GM19193 (cell line): ENCODE results near the gene CGB7.

Experiments used
- POLR2A ChIP-seq: IDR thresholded peaks from 4 replicates; pipeline ENCODE4 v1.6.1; 2011; ENCODE audit not compliant: insufficient read depth, insufficient read length; ENCODE audit errors: extremely low read depth

Gene CGB7

GRCh38 chr19:49057636-49058234 lies at the start of gene CGB7:
TSS of gene CGB7 (minus strand) at chr19:49057749. CDS start at chr19:49055375, 2,374 bp downstream.
- TF ChIP-seq POLR2A = no peak

GRCh38 chr19:49106648-49107135 lies 49.1 kb upstream of the CGB7 start:
- no peak for TF ChIP-seq POLR2A

GRCh38 chr19:49104229-49104864 lies 46.8 kb upstream of the CGB7 start:
- TF ChIP-seq POLR2A = no peak

GRCh38 chr19:49103331-49104085 lies 46.0 kb upstream of the CGB7 start:
- no peak for TF ChIP-seq POLR2A

- TF ChIP-seq POLR2A = no peak
Measured at GRCh38 chr19:49102303-49102702, 44.8 kb upstream of the CGB7 start.

- no peak for TF ChIP-seq POLR2A
Measured at GRCh38 chr19:49101160-49101559, 43.6 kb upstream of the CGB7 start.

- TF ChIP-seq POLR2A = no peak
Measured at GRCh38 chr19:49098795-49099194, 41.2 kb upstream of the CGB7 start.

GRCh38 chr19:49097453-49098288 lies 40.1 kb upstream of the CGB7 start:
- no peak for TF ChIP-seq POLR2A

- no peak for TF ChIP-seq POLR2A
Measured at GRCh38 chr19:49094505-49095482, 37.2 kb upstream of the CGB7 start.

GRCh38 chr19:49092686-49093085 lies 35.1 kb upstream of the CGB7 start:
- no peak for TF ChIP-seq POLR2A

GRCh38 chr19:49091391-49092038 lies 34.0 kb upstream of the CGB7 start:
- TF ChIP-seq POLR2A = no peak

- TF ChIP-seq POLR2A = no peak
Measured at GRCh38 chr19:49086296-49086695, 28.7 kb upstream of the CGB7 start.

- no peak for TF ChIP-seq POLR2A
Measured at GRCh38 chr19:49085868-49086232, 28.3 kb upstream of the CGB7 start.
